Measurements from ENCODE around the gene MEP1A. TPM values are rescaled to one million over a fixed set of nuclear protein-coding genes. Genes with fewer than 3 reads are reported as not detected.
"Not testable (repeated sequence)": the region's sequence is repeated elsewhere in the genome, so short reads cannot be mapped to it uniquely, and the experiment has no call there.

MEP1A gene
- total RNA-seq (2014; rRNA removed) (not detected in 2 replicates), Bru-seq, nascent RNA (not detected), BruChase-seq, experiment 1, labeled RNA remaining after a 6-hour chase (percentile 9 among the genes with signal in this experiment), BruChase-seq, experiment 2, labeled RNA remaining after a 2-hour chase (percentile 9 among the genes with signal in this experiment)
- long read RNA-seq = 0 reads

- Histone ChIP-seq H3K36me3 (ENCODE audit: low read depth, low read length) (no peaks in the 10 kb centered on the region), H3K79me2 (ENCODE audit: low read length) (no peaks in the 10 kb centered on the region), H3K9ac (ENCODE audit: low read length) (no peak within 1 kb of the TSS), H3K9me3 (ENCODE audit: low read length) (no peaks in the 10 kb centered on the region), H4K20me1 (ENCODE audit: low read length) (no peaks in the 10 kb centered on the region), H3K4me3 (ENCODE audit: low read length) (no peak within 1 kb of the TSS), H2AFZ (ENCODE audit: low read length) (no peak within 1 kb of the TSS), H3K4me1 (ENCODE audit: insufficient read depth, low read length) (no peaks in the 10 kb centered on the region), H3K4me2 (ENCODE audit: low read length) (no peak within 1 kb of the TSS), H3K27me3 (ENCODE audit: low read length) (no peaks in the 10 kb centered on the region), H3F3A (ENCODE audit: low read length, unreplicated experiment) (no peaks in the 10 kb centered on the region), H3K9me2 (replicated peaks; ENCODE audit: low read length) (no peaks in the 10 kb centered on the region), H3K27ac (ENCODE audit: low read length) (no peak within 1 kb of the TSS)
- CTCF ChIA-PET = no interaction called here
- TF ChIP-seq EZH2 (IDR thresholded peaks at IDR 0.05; ENCODE audit: low read length, unreplicated experiment) (no peak), CTCF (conservative IDR thresholded peaks at IDR 0.05; ENCODE audit: low read depth, low read length) (no peak), EZH2phosphoT487 (IDR thresholded peaks at IDR 0.05; ENCODE audit: borderline replicate concordance, low read length) (no peak)
- no TSS peak for BruUV-seq (replicated peaks)
- DNase-seq (no peak), ATAC-seq (no peak)
- POLR2A ChIA-PET (ENCODE audit: unreplicated experiment) = interaction anchor here (0.7 kb wide), 1 partner anchor 58 kb away, joined by 3 read pairs; the partner anchor contains the start of gene PLA2G7
- intact Hi-C loops (cut with micrococcal nuclease) = no loop called here
Observed at GRCh38 chr6:46793138-46793537, at the start of gene MEP1A. MEP1A (plus strand) TSS chr6:46793389; CDS start chr6:46793399, 10 bp downstream.

GRCh38 chr6:46743425-46744158, 49.6 kb upstream of the MEP1A start:
- H4K20me1 ChIP-seq (ENCODE audit: low read length) = no peaks in the 10 kb centered on the region
- H3K79me2 ChIP-seq (ENCODE audit: low read length) = no peaks in the 10 kb centered on the region
- no peak overlapping the region for H3K27ac ChIP-seq (ENCODE audit: low read length)
- H3K4me1 ChIP-seq (ENCODE audit: insufficient read depth, low read length) = no peaks in the 10 kb centered on the region
- H3K36me3 ChIP-seq (ENCODE audit: low read depth, low read length) = no peaks in the 10 kb centered on the region
- no peak for DNase-seq
- H3K9ac ChIP-seq (ENCODE audit: low read length) = no peak overlapping the region
- H2AFZ ChIP-seq (ENCODE audit: low read length) = no peak overlapping the region
- H3F3A ChIP-seq (ENCODE audit: low read length, unreplicated experiment) = no peaks in the 10 kb centered on the region
- ChIA-PET CTCF (no interaction called here), POLR2A (ENCODE audit: unreplicated experiment) (interaction anchor here (0.6 kb wide), 1 partner anchor 626 kb away, joined by 3 read pairs; no protein-coding TSS in a partner anchor)
- H3K4me2 ChIP-seq (ENCODE audit: low read length) = no peak overlapping the region
- H3K9me2 ChIP-seq (replicated peaks; ENCODE audit: low read length) = no peaks in the 10 kb centered on the region; the same call in 1 of the 2 replicates
- no peaks in the 10 kb centered on the region for H3K27me3 ChIP-seq (ENCODE audit: low read length)
- H3K4me3 ChIP-seq (ENCODE audit: low read length) = no peak overlapping the region
- no TSS peak for BruUV-seq (replicated peaks)
- TF ChIP-seq CTCF (conservative IDR thresholded peaks at IDR 0.05; ENCODE audit: low read depth, low read length) (no peak), EZH2phosphoT487 (IDR thresholded peaks at IDR 0.05; ENCODE audit: borderline replicate concordance, low read length) (no peak), EZH2 (IDR thresholded peaks at IDR 0.05; ENCODE audit: low read length, unreplicated experiment) (no peak)
- intact Hi-C loops (cut with micrococcal nuclease) = no loop called here
- no peak for ATAC-seq
- H3K9me3 ChIP-seq (ENCODE audit: low read length) = no peaks in the 10 kb centered on the region

GRCh38 chr6:46744159-46744725, 48.9 kb upstream of the MEP1A start:
- DNase-seq; H3K9me2 ChIP-seq (replicated peaks; ENCODE audit: low read length); POLR2A ChIA-PET (ENCODE audit: unreplicated experiment); H4K20me1 ChIP-seq (ENCODE audit: low read length); H3K27ac ChIP-seq (ENCODE audit: low read length); H3K36me3 ChIP-seq (ENCODE audit: low read depth, low read length); H2AFZ ChIP-seq (ENCODE audit: low read length); H3K9me3 ChIP-seq (ENCODE audit: low read length); H3K27me3 ChIP-seq (ENCODE audit: low read length); H3K4me1 ChIP-seq (ENCODE audit: insufficient read depth, low read length); H3K4me2 ChIP-seq (ENCODE audit: low read length); H3K4me3 ChIP-seq (ENCODE audit: low read length); H3K79me2 ChIP-seq (ENCODE audit: low read length); H3F3A ChIP-seq (ENCODE audit: low read length, unreplicated experiment); H3K9ac ChIP-seq (ENCODE audit: low read length); BruUV-seq (replicated peaks); CTCF ChIA-PET; ATAC-seq; intact Hi-C loops (cut with micrococcal nuclease): not testable (repeated sequence)

Data from PC-3 (cell line).